Inflammatory macrophage treated with lipopolysaccharide for 4 hours (primary cell): Measurements from ENCODE around the gene SIGLEC10.

Experiments
- DNase-seq: peaks from one replicate; pipeline ENCODE4 v3.0.0-alpha.2; 2020

SIGLEC10 gene

GRCh38 chr19:51394050-51394836, 23.2 kb downstream of the SIGLEC10 start:
- peak; percentile 100 for DNase-seq

GRCh38 chr19:51392701-51393100, 24.7 kb downstream of the SIGLEC10 start:
- DNase-seq = peak; percentile 78

- DNase-seq = no peak
Measured at GRCh38 chr19:51391073-51391611, 26.3 kb downstream of the SIGLEC10 start.

- DNase-seq = no peak
Measured at GRCh38 chr19:51389143-51389542, 28.3 kb downstream of the SIGLEC10 start.

GRCh38 chr19:51387924-51388389, 29.5 kb downstream of the SIGLEC10 start, which contains the start of gene LIM2:
Gene LIM2, minus strand, starts transcription at chr19:51387974. Its CDS starts 531 bp downstream, at chr19:51387443.
- DNase-seq = no peak

GRCh38 chr19:51386882-51387520, 30.4 kb downstream of the SIGLEC10 start:
- no peak for DNase-seq

GRCh38 chr19:51382004-51382403, 35.4 kb downstream of the SIGLEC10 start:
- no peak for DNase-seq

GRCh38 chr19:51380379-51380778, 37.1 kb downstream of the SIGLEC10 start:
- DNase-seq = no peak

GRCh38 chr19:51377422-51377821, 40.0 kb downstream of the SIGLEC10 start:
- no peak for DNase-seq

- peak; percentile 20 for DNase-seq
Measured at GRCh38 chr19:51375504-51376221, 41.8 kb downstream of the SIGLEC10 start.

GRCh38 chr19:51372649-51373504, 44.6 kb downstream of the SIGLEC10 start, which contains the start of gene NKG7:
Gene NKG7, minus strand, starts transcription at chr19:51372654. Its CDS starts 119 bp downstream, at chr19:51372535.
- DNase-seq = no peak

GRCh38 chr19:51372021-51372648, 45.3 kb downstream of the SIGLEC10 start:
- no peak for DNase-seq

GRCh38 chr19:51371186-51371690, 46.2 kb downstream of the SIGLEC10 start:
- no peak for DNase-seq

GRCh38 chr19:51370230-51370629, 47.2 kb downstream of the SIGLEC10 start:
- DNase-seq = no peak

- DNase-seq = no peak
Measured at GRCh38 chr19:51368366-51369282, 48.8 kb downstream of the SIGLEC10 start, which contains the start of gene CLDND2. Gene CLDND2, minus strand, starts transcription at chr19:51369003. Its CDS starts 426 bp downstream, at chr19:51368577.

GRCh38 chr19:51367565-51368365, 49.7 kb downstream of the SIGLEC10 start:
- peak; percentile 97 for DNase-seq

GRCh38 chr19:51367255-51367564, 50.2 kb downstream of the SIGLEC10 start:
- DNase-seq = no peak

GRCh38 chr19:51366389-51367254, 50.8 kb downstream of the SIGLEC10 start:
- peak; percentile 98 for DNase-seq
